ENCODE results near the gene SERPINB10. TPM values are rescaled to one million over a fixed set of nuclear protein-coding genes. Genes with fewer than 3 reads are reported as not detected.

SERPINB10 gene
- total and polyA plus RNA-seq, 2 of the 8 experiments (the other 6 are each of a cell fraction or from before 2014, with no cell fraction given): not detected

DNA sequence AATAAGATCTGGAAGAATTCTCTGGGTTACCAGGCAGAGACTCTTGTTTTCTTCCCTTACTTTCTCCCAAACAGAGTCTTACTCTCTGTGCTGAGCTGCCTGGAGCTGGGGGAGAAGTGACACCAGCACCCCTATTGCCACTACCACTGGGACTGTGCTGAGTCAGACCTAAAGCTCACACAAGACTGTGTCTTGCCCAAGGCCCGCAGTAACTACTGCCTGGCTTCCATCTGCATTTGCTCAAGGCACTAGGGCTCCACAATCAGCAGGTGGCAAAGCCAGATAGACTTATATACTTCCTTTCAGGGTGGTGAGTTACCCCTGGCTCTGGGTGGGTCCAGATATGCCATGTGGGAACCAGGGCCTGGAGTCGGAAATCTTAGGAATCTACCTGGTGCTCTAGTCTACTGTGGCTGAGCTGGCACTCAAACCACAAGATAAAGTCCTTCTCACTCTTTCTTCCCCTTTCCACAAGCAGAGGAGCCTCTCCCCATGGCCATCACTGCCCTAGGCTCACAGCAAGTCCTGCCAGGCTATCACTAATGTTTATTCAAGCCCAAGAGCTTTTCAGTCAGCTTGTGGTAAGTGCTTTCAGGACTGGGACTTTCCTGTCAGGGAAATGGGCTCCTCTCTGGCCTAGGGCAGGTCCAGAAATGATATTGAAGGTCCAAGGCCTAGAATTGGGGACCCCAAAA is 47.8 kb upstream of the SERPINB10 start (continued):
- TF ChIP-seq, protein P1, sequence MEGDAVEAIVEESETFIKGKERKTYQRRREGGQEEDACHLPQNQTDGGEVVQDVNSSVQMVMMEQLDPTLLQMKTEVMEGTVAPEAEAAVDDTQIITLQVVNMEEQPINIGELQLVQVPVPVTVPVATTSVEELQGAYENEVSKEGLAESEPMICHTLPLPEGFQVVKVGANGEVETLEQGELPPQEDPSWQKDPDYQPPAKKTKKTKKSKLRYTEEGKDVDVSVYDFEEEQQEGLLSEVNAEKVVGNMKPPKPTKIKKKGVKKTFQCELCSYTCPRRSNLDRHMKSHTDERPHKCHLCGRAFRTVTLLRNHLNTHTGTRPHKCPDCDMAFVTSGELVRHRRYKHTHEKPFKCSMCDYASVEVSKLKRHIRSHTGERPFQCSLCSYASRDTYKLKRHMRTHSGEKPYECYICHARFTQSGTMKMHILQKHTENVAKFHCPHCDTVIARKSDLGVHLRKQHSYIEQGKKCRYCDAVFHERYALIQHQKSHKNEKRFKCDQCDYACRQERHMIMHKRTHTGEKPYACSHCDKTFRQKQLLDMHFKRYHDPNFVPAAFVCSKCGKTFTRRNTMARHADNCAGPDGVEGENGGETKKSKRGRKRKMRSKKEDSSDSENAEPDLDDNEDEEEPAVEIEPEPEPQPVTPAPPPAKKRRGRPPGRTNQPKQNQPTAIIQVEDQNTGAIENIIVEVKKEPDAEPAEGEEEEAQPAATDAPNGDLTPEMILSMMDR (IDR thresholded peaks at IDR 0.05; ENCODE audit: control extremely low read depth in 1 of 3, insufficient read depth in 1 of 3, low read depth in 1 of 3, low read length in 3 of 3): no peak
- TF ChIP-seq POLR2AphosphoS5 (IDR thresholded peaks at IDR 0.05; ENCODE audit: low read depth, low read length): no peak

All from H1 (cell line).